ENCODE results near the gene PTCH1. TPM values are rescaled to one million over a fixed set of nuclear protein-coding genes. Genes with fewer than 3 reads are reported as not detected.

Gene PTCH1
- total and polyA plus RNA-seq, 10 of the 15 experiments (the other 5 are each of a cell fraction or from before 2014, with no cell fraction given): 0.16 to 6.1 (median 2.6) TPM

GRCh38 chr9:95465115-95465514 is 51.7 kb downstream of the PTCH1 start:
- ChIA-PET SMC1A (ENCODE audit: uncharacterized antibody, unreplicated experiment) (interaction anchor here (1.2 to 1.7 kb wide), 2 partner anchors 10 to 49 kb away, joined by 3 to 4 read pairs; no protein-coding TSS in a partner anchor), CTCF (no interaction called here), POLR2A (no interaction called here), RAD21 (ENCODE audit: unreplicated experiment) (interaction anchor here (1.3 kb wide), 1 partner anchor 44 kb away, joined by 3 read pairs; no protein-coding TSS in a partner anchor)
- Histone ChIP-seq H3K27ac (ENCODE audit: control insufficient read depth, insufficient read depth) (no peak overlapping the region), H3K36me3 (ENCODE audit: control insufficient read depth in 2 of 2, insufficient read depth in 2 of 2, low read length in 1 of 2) (peaks cover 2 to 16% of the 10 kb centered on the region in 2 experiments), H3K9me3 (replicated peaks; ENCODE audit: control insufficient read depth, insufficient read depth, low read length) (no peaks in the 10 kb centered on the region), H3K27me3 (replicated peaks in 1 of 2; ENCODE audit: control insufficient read depth in 2 of 2, insufficient read depth in 2 of 2, low read length in 1 of 2) (no peaks in the 10 kb centered on the region), H3K4me1 (ENCODE audit: control insufficient read depth, insufficient read depth, low read length) (peaks cover 31% of the 10 kb centered on the region), H3K4me3 (no peak overlapping the region), H4K20me1 (ENCODE audit: control insufficient read depth, insufficient read depth) (0 out of 2 replicates have a peak, but pooled peaks cover 2% of the 10 kb centered on the region), H3K4me2 (ENCODE audit: control insufficient read depth, insufficient read depth) (no peak overlapping the region), H2AFZ (ENCODE audit: control insufficient read depth, low read depth, low read length) (no peak overlapping the region), H3K9ac (ENCODE audit: control insufficient read depth, insufficient read depth, low read length) (no peak overlapping the region), H3K79me2 (ENCODE audit: control insufficient read depth, insufficient read depth, low read length) (peaks cover 3% of the 10 kb centered on the region; the same call in 1 of the 2 replicates)
- 96% methylated on average over 4 of the region's 4 CpGs for WGBS (ENCODE audit: insufficient coverage, insufficient replicate concordance, low lambda C conversion rate, missing lambda C conversion rate)
- intact Hi-C loops (cut with micrococcal nuclease; ENCODE audit: unreplicated experiment) (no loop called here), in situ Hi-C loops (cut with MboI) (no loop called here)
- DNase-seq (ENCODE audit: low read depth, low spot score) (no peak), ATAC-seq (no peak), FAIRE-seq (no peak)
- TF ChIP-seq ZNF217 (IDR thresholded peaks at IDR 0.05) (no peak), PRDM15 (CRISPR knock-in tag; IDR thresholded peaks at IDR 0.05) (no peak), SUPT20H (IDR thresholded peaks at IDR 0.05; ENCODE audit: borderline replicate concordance, control insufficient read depth, low read depth, low read length) (no peak), JUNB (IDR thresholded peaks at IDR 0.05) (no peak), RB1 (IDR thresholded peaks at IDR 0.05; ENCODE audit: borderline replicate concordance) (no peak)
- TF ChIP-seq, protein P1, sequence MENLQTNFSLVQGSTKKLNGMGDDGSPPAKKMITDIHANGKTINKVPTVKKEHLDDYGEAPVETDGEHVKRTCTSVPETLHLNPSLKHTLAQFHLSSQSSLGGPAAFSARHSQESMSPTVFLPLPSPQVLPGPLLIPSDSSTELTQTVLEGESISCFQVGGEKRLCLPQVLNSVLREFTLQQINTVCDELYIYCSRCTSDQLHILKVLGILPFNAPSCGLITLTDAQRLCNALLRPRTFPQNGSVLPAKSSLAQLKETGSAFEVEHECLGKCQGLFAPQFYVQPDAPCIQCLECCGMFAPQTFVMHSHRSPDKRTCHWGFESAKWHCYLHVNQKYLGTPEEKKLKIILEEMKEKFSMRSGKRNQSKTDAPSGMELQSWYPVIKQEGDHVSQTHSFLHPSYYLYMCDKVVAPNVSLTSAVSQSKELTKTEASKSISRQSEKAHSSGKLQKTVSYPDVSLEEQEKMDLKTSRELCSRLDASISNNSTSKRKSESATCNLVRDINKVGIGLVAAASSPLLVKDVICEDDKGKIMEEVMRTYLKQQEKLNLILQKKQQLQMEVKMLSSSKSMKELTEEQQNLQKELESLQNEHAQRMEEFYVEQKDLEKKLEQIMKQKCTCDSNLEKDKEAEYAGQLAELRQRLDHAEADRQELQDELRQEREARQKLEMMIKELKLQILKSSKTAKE (IDR thresholded peaks at IDR 0.05; ENCODE audit: low read depth, poor library complexity, severe bottlenecking): no peak
- no TSS peak for BruUV-seq (replicated peaks)

All from GM12878 (cell line).